ENCODE results near the gene PLEKHM2. TPM values are rescaled to one million over a fixed set of nuclear protein-coding genes. Genes with fewer than 3 reads are reported as not detected.

Gene PLEKHM2
- total RNA-seq, 1 donor from 2014 or later: 16.7 TPM

DNA sequence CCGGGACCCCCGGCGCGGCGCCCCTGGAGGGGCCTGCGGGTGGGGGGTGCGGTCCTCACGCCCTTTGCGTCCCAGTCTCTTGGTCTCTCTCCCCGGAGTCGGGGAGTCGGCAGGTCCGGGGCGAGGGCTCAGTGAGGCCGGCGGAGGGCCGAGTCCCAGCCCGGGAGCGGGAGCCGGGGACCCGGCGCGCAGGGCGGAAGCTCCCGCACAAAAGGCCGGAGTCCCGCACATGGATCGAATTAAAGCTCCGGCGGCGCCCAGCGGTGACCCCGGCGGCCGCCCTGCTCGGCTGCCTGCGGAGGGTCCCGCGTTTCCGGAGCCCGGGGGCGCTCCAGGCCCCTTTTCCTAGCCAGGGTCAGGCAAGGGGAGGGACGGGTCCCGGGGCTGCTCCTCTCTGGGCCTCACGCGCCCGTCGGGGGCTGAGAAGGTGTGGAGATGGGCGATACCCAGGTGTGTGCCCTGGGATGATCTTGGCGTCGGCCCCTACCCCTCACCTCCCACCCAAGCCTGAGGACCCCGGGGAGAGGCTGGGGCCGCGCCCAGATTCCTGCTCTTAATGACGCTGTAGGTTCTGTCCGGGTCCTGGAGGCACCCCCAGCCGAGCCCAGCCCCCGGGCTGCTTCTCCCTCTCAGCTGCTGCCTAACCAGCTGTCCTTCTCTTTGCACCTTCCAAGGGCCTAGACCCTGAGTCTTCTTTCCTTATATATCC, 75.0 kb downstream of the PLEKHM2 start:
- H3K27ac Mint-ChIP-seq: no peak overlapping the region
- peaks cover 54% of the 10 kb centered on the region for H3K4me1 ChIP-seq
- no peaks in the 10 kb centered on the region for H3K36me3 ChIP-seq
- no peaks in the 10 kb centered on the region for H3K36me3 Mint-ChIP-seq
- peak; percentile 72 for DNase-seq (ENCODE audit: low spot score)
- H3K9ac ChIP-seq: no peak overlapping the region
- peak overlapping the region; percentile 89 for H3K4me3 ChIP-seq
- peak overlapping the region; percentile 79 for H2AFZ ChIP-seq (replicated peaks)
- H3K27me3 Mint-ChIP-seq (ENCODE audit: insufficient read depth, low read depth): peaks cover 21% of the 10 kb centered on the region
- no peaks in the 10 kb centered on the region for H3K9me3 Mint-ChIP-seq
- H3K4me2 ChIP-seq: peak overlapping the region; percentile 99
- H3F3A ChIP-seq (ENCODE audit: low read depth): peaks cover 61% of the 10 kb centered on the region
- H3K9me3 ChIP-seq (ENCODE audit: low read depth): no peaks in the 10 kb centered on the region
- H3K4me1 Mint-ChIP-seq: peaks cover 38% of the 10 kb centered on the region
- peak overlapping the region; percentile 86 for H3K4me3 Mint-ChIP-seq
- no peak overlapping the region for H3K27ac ChIP-seq
- no peaks in the 10 kb centered on the region for H3K79me2 ChIP-seq (ENCODE audit: low read depth)
- peaks cover 21% of the 10 kb centered on the region for H4K20me1 ChIP-seq (ENCODE audit: low read depth)
- H3K27me3 ChIP-seq: peaks cover 55% of the 10 kb centered on the region
- TF ChIP-seq, protein P1, sequence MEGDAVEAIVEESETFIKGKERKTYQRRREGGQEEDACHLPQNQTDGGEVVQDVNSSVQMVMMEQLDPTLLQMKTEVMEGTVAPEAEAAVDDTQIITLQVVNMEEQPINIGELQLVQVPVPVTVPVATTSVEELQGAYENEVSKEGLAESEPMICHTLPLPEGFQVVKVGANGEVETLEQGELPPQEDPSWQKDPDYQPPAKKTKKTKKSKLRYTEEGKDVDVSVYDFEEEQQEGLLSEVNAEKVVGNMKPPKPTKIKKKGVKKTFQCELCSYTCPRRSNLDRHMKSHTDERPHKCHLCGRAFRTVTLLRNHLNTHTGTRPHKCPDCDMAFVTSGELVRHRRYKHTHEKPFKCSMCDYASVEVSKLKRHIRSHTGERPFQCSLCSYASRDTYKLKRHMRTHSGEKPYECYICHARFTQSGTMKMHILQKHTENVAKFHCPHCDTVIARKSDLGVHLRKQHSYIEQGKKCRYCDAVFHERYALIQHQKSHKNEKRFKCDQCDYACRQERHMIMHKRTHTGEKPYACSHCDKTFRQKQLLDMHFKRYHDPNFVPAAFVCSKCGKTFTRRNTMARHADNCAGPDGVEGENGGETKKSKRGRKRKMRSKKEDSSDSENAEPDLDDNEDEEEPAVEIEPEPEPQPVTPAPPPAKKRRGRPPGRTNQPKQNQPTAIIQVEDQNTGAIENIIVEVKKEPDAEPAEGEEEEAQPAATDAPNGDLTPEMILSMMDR (IDR thresholded peaks at IDR 0.05): no peak
- TF ChIP-seq EZH2phosphoT487 (IDR thresholded peaks at IDR 0.05) (peak; percentile 59), EZH2 (IDR thresholded peaks at IDR 0.05) (peak; percentile 40)

DNA sequence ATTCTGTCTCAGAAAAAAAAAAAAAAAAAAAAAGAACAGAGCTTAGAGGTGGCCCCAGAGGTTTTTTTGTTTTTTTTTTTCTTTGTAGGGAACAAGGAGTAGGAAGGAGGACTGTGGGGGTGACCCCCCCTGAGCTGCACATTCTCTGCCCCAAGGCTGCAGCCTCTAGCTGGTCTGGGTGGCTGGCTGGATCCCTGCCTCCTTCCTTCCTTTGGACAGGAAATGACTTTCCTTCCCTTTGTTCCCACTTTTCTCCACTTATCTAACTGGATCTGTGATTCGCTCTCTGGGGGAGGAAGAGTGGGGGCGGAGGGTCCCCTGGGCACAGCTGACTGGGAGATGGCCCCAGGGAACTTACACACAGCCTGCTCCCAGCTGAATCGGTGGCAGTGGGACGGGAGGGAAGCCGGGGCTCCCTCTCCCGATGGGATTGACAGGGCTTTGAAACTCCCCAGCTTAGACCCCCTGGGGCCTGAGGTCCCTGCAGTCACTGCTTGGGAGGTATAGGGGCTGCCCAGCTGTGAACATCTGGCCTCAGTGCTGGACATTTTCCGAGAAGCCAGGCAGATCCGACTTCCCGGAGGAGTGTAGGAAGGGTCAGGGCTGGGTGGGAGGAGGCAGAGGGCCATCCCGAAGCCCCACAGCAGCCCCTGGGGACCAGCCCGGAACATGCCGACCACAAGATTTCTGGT, 76.5 kb downstream of the PLEKHM2 start:
- H3K79me2 ChIP-seq (ENCODE audit: low read depth): no peaks in the 10 kb centered on the region

DNA sequence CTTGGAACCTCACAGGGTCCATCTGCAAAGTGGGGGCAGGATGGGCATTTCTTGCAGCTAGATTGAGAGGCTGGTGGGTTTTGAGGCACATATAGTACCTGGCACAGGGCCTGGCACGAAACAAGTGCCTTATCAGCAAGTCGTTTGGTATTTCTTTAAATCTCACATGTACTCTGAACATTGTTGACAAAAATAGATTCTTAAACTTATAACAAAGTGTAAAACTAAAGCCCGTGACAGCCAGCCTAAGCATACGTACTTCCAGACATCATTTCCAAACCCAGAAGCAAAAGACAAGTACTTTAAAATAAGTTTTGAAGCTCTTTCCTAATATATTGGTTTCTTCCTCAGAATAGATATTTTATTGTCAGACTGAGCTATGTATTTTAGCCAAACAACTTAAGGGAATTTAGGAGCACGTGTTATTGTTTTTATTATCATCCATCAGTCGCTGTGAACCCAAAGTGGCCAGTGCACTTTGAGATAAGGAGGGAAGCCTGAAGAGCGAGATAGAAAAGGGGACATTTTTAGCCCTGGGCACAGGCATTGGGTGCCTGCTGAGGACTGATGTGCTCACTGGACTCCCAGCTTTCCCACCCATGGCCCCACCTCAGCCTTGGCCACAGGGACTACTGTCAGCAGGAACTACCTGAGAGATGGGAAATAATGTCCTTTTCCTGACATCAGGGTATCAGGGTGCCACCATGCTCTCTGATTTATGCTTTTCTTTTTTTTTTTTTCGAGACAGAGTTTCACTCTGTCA, 77.4 kb downstream of the PLEKHM2 start:
- H3F3A ChIP-seq (ENCODE audit: low read depth): peaks cover 48% of the 10 kb centered on the region
- H3K27me3 ChIP-seq: peaks cover 38% of the 10 kb centered on the region
- no peak overlapping the region for H3K27ac Mint-ChIP-seq
- H3K4me1 Mint-ChIP-seq: peaks cover 27% of the 10 kb centered on the region
- H3K4me2 ChIP-seq: no peak overlapping the region
- H3K4me3 ChIP-seq: no peak overlapping the region
- TF ChIP-seq EZH2phosphoT487 (IDR thresholded peaks at IDR 0.05) (no peak), EZH2 (IDR thresholded peaks at IDR 0.05) (no peak)
- TF ChIP-seq, protein P1 (IDR thresholded peaks at IDR 0.05): no peak
- peaks cover 12% of the 10 kb centered on the region for H3K27me3 Mint-ChIP-seq (ENCODE audit: insufficient read depth, low read depth)
- DNase-seq (ENCODE audit: low spot score): no peak
- H3K36me3 Mint-ChIP-seq: no peaks in the 10 kb centered on the region
- H2AFZ ChIP-seq (replicated peaks): no peak overlapping the region
- H3K9me3 Mint-ChIP-seq: no peaks in the 10 kb centered on the region
- no peak overlapping the region for H3K27ac ChIP-seq
- no peaks in the 10 kb centered on the region for H3K36me3 ChIP-seq
- H3K4me3 Mint-ChIP-seq: no peak overlapping the region
- no peak overlapping the region for H3K9ac ChIP-seq
- peaks cover 39% of the 10 kb centered on the region for H3K4me1 ChIP-seq
- no peaks in the 10 kb centered on the region for H3K9me3 ChIP-seq (ENCODE audit: low read depth)
- H3K79me2 ChIP-seq (ENCODE audit: low read depth): no peaks in the 10 kb centered on the region
- H4K20me1 ChIP-seq (ENCODE audit: low read depth): peaks cover 20% of the 10 kb centered on the region

More for the DNA sequence above, 76.5 kb downstream of the PLEKHM2 start:
- no peak overlapping the region for H3K9ac ChIP-seq
- no peak overlapping the region for H3K27ac Mint-ChIP-seq
- peaks cover 48% of the 10 kb centered on the region for H3K4me1 ChIP-seq
- peak overlapping the region; percentile 60 for H3K4me2 ChIP-seq
- no peaks in the 10 kb centered on the region for H3K9me3 Mint-ChIP-seq
- no peak overlapping the region for H3K4me3 ChIP-seq
- no peaks in the 10 kb centered on the region for H3K36me3 Mint-ChIP-seq
- H3K4me1 Mint-ChIP-seq: peaks cover 35% of the 10 kb centered on the region
- H3F3A ChIP-seq (ENCODE audit: low read depth): peaks cover 57% of the 10 kb centered on the region
- peak; percentile 43 for DNase-seq (ENCODE audit: low spot score)
- no peak overlapping the region for H3K27ac ChIP-seq
- peaks cover 17% of the 10 kb centered on the region for H3K27me3 Mint-ChIP-seq (ENCODE audit: insufficient read depth, low read depth)
- H3K36me3 ChIP-seq: no peaks in the 10 kb centered on the region
- TF ChIP-seq EZH2 (IDR thresholded peaks at IDR 0.05) (no peak), EZH2phosphoT487 (IDR thresholded peaks at IDR 0.05) (no peak)
- TF ChIP-seq, protein P1 (IDR thresholded peaks at IDR 0.05): no peak
- no peak overlapping the region for H2AFZ ChIP-seq (replicated peaks)
- no peaks in the 10 kb centered on the region for H3K9me3 ChIP-seq (ENCODE audit: low read depth)
- peaks cover 21% of the 10 kb centered on the region for H4K20me1 ChIP-seq (ENCODE audit: low read depth)
- H3K4me3 Mint-ChIP-seq: peak overlapping the region; percentile 41
- peaks cover 47% of the 10 kb centered on the region for H3K27me3 ChIP-seq
